Parathyroid adenoma (tissue), 2 donors: ENCODE data around the gene PLAGL1.

ENCODE experiments used
- H2AFZ ChIP-seq: fragments of 300-600 bp; sonication (generic); one replicate; pipeline ENCODE4 v1.7.0; 2017; ENCODE audit warnings: antibody characterized with exemption, mild to moderate bottlenecking
- H3K27ac ChIP-seq: fragments of 300-600 bp; sonication (generic); one replicate; pipeline ENCODE4 v1.7.0; 2017
- H3K27me3 ChIP-seq: fragments of 300-600 bp; sonication (generic); one replicate; pipeline ENCODE4 v1.7.0; 2017; ENCODE audit warnings: low read length; ENCODE audit not compliant: control insufficient read depth, insufficient read depth
- H3K36me3 ChIP-seq: fragments of 300-600 bp; sonication (generic); one replicate; pipeline ENCODE4 v1.7.0; 2017; ENCODE audit warnings: low read length; ENCODE audit not compliant: control insufficient read depth, insufficient read depth
- H3K4me1 ChIP-seq: fragments of 300-600 bp; sonication (generic); one replicate; pipeline ENCODE4 v1.7.0; 2017; ENCODE audit warnings: control low read depth
- H3K4me2 ChIP-seq: fragments of 300-600 bp; sonication (generic); one replicate; pipeline ENCODE4 v1.7.0; 2017; ENCODE audit warnings: low read length
- H3K4me3 ChIP-seq: fragments of 300-600 bp; sonication (generic); one replicate; pipeline ENCODE4 v1.7.0; 2017; ENCODE audit warnings: low read depth, low read length
- H3K79me2 ChIP-seq: fragments of 300-600 bp; sonication (generic); one replicate; pipeline ENCODE4 v1.7.0; 2017; ENCODE audit warnings: control low read depth
- H3K9ac ChIP-seq: fragments of 300-600 bp; sonication (generic); one replicate; pipeline ENCODE4 v1.7.0; 2017; ENCODE audit warnings: mild to moderate bottlenecking
- H3K9me3 ChIP-seq: fragments of 300-600 bp; sonication (generic); one replicate; pipeline ENCODE4 v1.7.0; 2017; ENCODE audit warnings: low read length; ENCODE audit not compliant: control insufficient read depth
- CTCF ChIP-seq: fragments of 300-600 bp; sonication (generic); IDR thresholded peaks from one replicate; pipeline ENCODE4 v1.7.0; 2017; ENCODE audit warnings: antibody characterized with exemption, mild to moderate bottlenecking
- donor health status: primary hyperparathyroidism.

The PLAGL1 gene

GRCh38 chr6:143998686-143999085 is 9.4 kb downstream of the PLAGL1 start:
- peaks cover 3% of the 10 kb centered on the region for H3K79me2 ChIP-seq
- H3K9me3 ChIP-seq = no peaks in the 10 kb centered on the region
- H3K36me3 ChIP-seq = no peaks in the 10 kb centered on the region
- no peaks in the 10 kb centered on the region for H3K27me3 ChIP-seq
- no peaks in the 10 kb centered on the region for H3K4me1 ChIP-seq
- no peak overlapping the region for H2AFZ ChIP-seq
- no peak overlapping the region for H3K4me3 ChIP-seq
- H3K9ac ChIP-seq = no peak overlapping the region
- no peak for TF ChIP-seq CTCF
- H3K4me2 ChIP-seq = no peak overlapping the region
- no peak overlapping the region for H3K27ac ChIP-seq

- no peaks in the 10 kb centered on the region for H3K27me3 ChIP-seq
Measured at GRCh38 chr6:143993965-143994646, 14.0 kb downstream of the PLAGL1 start.

GRCh38 chr6:143992285-143992684 is 15.8 kb downstream of the PLAGL1 start:
- H3K4me1 ChIP-seq = no peaks in the 10 kb centered on the region
- no peak overlapping the region for H3K9ac ChIP-seq
- H3K4me3 ChIP-seq = no peak overlapping the region
- H3K27me3 ChIP-seq = no peaks in the 10 kb centered on the region
- H3K4me2 ChIP-seq = no peak overlapping the region
- no peak overlapping the region for H3K27ac ChIP-seq
- no peak overlapping the region for H2AFZ ChIP-seq
- peaks cover 7% of the 10 kb centered on the region for H3K79me2 ChIP-seq
- H3K9me3 ChIP-seq = no peaks in the 10 kb centered on the region
- no peaks in the 10 kb centered on the region for H3K36me3 ChIP-seq
- no peak for TF ChIP-seq CTCF

More at GRCh38 chr6:143993965-143994646, 14.0 kb downstream of the PLAGL1 start:
- Histone ChIP-seq H3K4me1 (no peaks in the 10 kb centered on the region), H3K4me3 (no peak overlapping the region), H3K36me3 (no peaks in the 10 kb centered on the region), H3K9ac (no peak overlapping the region), H3K27ac (no peak overlapping the region), H3K4me2 (no peak overlapping the region), H2AFZ (no peak overlapping the region), H3K79me2 (peaks cover 7% of the 10 kb centered on the region), H3K9me3 (no peaks in the 10 kb centered on the region)
- TF ChIP-seq CTCF = no peak

GRCh38 chr6:143986463-143987065 is 21.5 kb downstream of the PLAGL1 start:
- Histone ChIP-seq H3K4me2 (no peak overlapping the region), H2AFZ (no peak overlapping the region), H3K4me1 (no peaks in the 10 kb centered on the region), H3K27ac (no peak overlapping the region), H3K4me3 (no peak overlapping the region), H3K36me3 (no peaks in the 10 kb centered on the region), H3K79me2 (peaks cover 3% of the 10 kb centered on the region), H3K9ac (no peak overlapping the region), H3K9me3 (no peaks in the 10 kb centered on the region), H3K27me3 (no peaks in the 10 kb centered on the region)
- TF ChIP-seq CTCF = no peak

- H3K9me3 ChIP-seq = no peaks in the 10 kb centered on the region
- H3K4me2 ChIP-seq = no peak overlapping the region
- no peak overlapping the region for H3K4me3 ChIP-seq
- no peak overlapping the region for H2AFZ ChIP-seq
- TF ChIP-seq CTCF = no peak
- H3K79me2 ChIP-seq = no peaks in the 10 kb centered on the region
- no peak overlapping the region for H3K27ac ChIP-seq
- no peaks in the 10 kb centered on the region for H3K4me1 ChIP-seq
- H3K27me3 ChIP-seq = no peaks in the 10 kb centered on the region
- no peak overlapping the region for H3K9ac ChIP-seq
- no peaks in the 10 kb centered on the region for H3K36me3 ChIP-seq
Measured at GRCh38 chr6:143984666-143985065, 23.4 kb downstream of the PLAGL1 start.
